Measurements from ENCODE around the gene GPI.
"Not testable (repeated sequence)": the region's sequence is repeated elsewhere in the genome, so short reads cannot be mapped to it uniquely, and the experiment has no call there.

GPI gene

DNA sequence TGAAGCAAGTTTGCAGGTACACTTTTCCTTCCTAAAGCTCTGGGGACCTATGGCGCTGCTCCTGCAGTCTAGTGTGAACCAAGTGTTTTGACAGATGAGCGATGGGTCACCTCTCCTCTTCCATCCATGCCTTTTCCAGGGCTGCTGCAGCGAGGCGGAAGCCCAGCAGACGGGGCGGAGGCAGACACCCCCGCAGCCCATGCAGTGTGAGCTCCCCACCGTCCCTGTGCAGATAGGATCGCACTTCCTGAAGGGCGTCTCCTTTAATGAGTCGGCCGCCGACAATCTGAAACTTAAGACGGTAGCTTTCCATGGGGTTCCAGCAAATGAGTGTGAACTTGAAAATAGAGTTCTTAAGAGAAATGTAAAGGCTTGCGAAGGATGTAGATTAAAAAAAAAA is 37.1 kb upstream of the GPI start:
- no peak for DNase-seq (ENCODE audit: extremely low read depth, low read depth)
- H3K4me3 ChIP-seq (replicated peaks; ENCODE audit: low read depth, low read length), result no peak overlapping the region
- TF ChIP-seq, protein P1, sequence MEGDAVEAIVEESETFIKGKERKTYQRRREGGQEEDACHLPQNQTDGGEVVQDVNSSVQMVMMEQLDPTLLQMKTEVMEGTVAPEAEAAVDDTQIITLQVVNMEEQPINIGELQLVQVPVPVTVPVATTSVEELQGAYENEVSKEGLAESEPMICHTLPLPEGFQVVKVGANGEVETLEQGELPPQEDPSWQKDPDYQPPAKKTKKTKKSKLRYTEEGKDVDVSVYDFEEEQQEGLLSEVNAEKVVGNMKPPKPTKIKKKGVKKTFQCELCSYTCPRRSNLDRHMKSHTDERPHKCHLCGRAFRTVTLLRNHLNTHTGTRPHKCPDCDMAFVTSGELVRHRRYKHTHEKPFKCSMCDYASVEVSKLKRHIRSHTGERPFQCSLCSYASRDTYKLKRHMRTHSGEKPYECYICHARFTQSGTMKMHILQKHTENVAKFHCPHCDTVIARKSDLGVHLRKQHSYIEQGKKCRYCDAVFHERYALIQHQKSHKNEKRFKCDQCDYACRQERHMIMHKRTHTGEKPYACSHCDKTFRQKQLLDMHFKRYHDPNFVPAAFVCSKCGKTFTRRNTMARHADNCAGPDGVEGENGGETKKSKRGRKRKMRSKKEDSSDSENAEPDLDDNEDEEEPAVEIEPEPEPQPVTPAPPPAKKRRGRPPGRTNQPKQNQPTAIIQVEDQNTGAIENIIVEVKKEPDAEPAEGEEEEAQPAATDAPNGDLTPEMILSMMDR (IDR thresholded peaks at IDR 0.05; ENCODE audit: low read depth, low read length, missing control alignments), result no peak

DNA sequence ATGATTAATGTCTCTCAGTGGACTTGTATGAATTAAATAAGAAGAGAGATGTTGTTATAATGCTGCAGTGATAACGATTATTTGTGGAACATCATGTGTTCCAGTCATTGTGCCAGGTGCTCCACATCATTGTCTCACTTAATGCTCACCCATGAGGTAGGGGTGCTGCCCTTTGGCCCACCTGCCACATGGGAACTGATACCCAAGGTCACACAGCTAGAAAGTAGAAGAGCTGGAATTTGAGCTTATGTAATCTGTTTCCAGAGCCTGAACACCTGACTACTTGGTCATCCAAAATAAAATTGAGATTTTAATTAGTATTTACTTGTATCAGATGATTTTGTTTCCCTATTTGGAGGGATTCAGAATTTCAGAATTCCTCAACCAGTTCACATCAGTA is 36.0 kb upstream of the GPI start:
- TF ChIP-seq, protein P1 (IDR thresholded peaks at IDR 0.05; ENCODE audit: low read depth, low read length, missing control alignments), result no peak
- DNase-seq (ENCODE audit: extremely low read depth, low read depth), result no peak
- H3K4me3 ChIP-seq (replicated peaks; ENCODE audit: low read depth, low read length), result no peak overlapping the region

DNA sequence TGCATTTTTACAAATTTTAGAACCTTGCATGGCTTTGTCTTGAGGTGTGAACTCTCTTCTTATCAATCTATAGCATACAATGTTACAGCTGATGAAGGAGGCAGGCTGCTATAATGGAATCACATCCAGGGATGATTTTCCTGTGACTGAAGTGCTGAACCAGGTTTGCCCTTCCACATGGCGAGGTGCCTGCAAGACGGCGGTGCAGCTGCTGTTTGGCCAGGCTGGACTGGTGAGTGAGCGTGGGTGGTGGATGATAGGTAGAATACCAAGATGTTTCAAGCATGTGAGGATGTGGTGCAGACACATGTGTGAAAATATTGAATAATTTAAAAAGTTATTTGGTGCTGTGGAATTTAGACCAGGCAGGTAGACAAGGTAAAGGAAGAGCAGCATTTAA is 34.9 kb upstream of the GPI start:
- H3K4me3 ChIP-seq (replicated peaks; ENCODE audit: low read depth, low read length), result no peak overlapping the region
- DNase-seq (ENCODE audit: extremely low read depth, low read depth), result no peak
- TF ChIP-seq, protein P1 (IDR thresholded peaks at IDR 0.05; ENCODE audit: low read depth, low read length, missing control alignments), result no peak

DNA sequence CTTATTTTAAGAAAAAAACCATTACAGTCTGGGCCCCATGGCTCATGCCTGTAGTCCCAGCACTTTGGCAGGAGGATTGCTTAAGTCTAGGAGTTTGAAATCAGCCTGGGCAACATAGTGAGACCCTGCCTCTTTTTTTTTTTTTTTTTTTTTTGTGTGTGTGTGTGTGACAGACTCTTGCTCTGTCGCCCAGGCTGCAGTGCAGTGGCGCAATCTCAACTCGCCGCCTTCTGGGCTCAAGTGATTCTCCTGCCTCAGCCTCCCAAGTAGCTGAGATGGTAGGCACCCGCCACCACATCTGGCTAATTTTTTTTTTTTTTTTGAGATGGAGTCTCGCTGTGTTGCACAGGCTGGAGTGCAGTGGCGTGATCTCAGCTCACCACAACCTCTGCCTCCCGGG is 34.4 kb upstream of the GPI start:
- not testable (repeated sequence) for DNase-seq (ENCODE audit: extremely low read depth, low read depth); H3K4me3 ChIP-seq (replicated peaks; ENCODE audit: low read depth, low read length)

DNA sequence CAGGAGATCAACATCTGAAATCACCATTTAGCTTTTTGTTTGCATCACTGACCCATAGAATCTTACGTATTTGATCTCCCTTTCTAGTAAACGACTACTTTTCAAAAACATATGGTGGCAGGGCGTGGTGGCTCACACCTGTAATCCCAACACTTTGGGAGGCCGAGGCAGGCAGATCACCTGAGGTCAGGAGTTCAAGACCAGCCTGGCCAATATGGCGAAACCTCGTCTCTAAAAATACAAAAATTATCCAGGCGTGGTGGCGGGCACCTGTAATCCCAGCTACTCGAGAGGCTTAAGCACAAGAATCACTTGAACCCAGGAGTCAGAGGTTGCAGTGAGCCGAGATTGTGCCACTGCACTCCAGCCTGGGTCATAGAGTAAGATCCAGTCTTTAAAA is 33.4 kb upstream of the GPI start:
- not testable (repeated sequence) for H3K4me3 ChIP-seq (replicated peaks; ENCODE audit: low read depth, low read length)

DNA sequence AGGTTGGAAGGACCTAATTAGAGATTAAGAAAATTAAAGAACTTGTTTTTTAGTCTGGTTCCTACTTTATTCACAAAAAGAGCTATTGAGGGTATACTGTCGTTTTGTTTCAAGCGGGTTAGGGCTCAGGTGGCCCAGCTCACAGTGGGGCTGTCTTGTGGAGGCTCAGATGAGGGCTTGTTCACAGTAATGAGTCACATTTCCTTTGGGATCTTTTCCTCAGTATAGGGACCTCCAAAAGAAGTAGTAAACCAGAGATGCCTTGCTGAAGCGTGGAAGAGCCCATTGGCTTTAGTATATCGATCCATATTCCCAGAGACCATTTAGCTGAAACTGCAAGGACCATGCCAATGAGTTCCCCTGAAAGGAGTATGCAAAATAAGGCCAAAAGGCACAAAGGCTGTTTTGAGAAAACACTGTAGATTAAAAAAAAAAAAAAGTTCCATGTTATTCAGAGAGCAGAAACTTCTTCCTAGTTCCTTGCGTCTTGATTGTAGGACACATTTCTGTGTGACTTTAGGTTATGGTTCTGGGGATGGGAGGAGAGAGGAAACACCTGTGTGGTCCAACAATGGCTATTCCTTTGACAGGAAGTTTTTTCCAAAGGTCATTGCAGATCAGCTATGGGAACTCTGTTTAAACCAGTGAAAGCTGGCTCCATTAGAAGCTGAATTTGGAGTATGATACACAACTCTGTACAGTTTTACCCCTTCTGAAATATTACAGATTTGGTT is 32.8 kb upstream of the GPI start:
- no peak for DNase-seq (ENCODE audit: extremely low read depth, low read depth)
- TF ChIP-seq, protein P1 (IDR thresholded peaks at IDR 0.05; ENCODE audit: low read depth, low read length, missing control alignments), result no peak
- no peak overlapping the region for H3K4me3 ChIP-seq (replicated peaks; ENCODE audit: low read depth, low read length)

More for the DNA sequence above, 33.4 kb upstream of the GPI start:
- DNase-seq (ENCODE audit: extremely low read depth, low read depth), result not testable (repeated sequence)

DNA sequence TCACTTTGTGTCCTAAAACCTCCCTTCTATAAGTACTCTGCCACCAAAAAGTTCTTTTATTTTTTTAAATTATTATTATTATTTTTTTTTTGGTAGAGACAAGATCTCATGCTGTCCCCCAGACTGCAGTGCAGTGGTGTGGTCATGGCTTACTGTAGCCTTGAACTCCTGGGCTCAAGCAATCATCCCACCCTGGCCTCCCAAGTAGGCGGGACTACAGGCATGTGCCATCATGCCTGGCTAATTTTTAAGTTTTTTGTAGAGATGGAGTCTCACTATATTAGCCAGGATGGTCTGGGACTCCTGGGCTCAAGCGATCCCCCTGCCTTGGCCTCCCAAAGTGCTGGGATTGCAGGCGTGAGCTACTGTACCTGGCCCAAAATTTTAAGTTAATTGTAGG is 29.1 kb upstream of the GPI start:
- no peak for DNase-seq (ENCODE audit: extremely low read depth, low read depth)
- TF ChIP-seq, protein P1 (IDR thresholded peaks at IDR 0.05; ENCODE audit: low read depth, low read length, missing control alignments), result no peak
- no peak overlapping the region for H3K4me3 ChIP-seq (replicated peaks; ENCODE audit: low read depth, low read length)

DNA sequence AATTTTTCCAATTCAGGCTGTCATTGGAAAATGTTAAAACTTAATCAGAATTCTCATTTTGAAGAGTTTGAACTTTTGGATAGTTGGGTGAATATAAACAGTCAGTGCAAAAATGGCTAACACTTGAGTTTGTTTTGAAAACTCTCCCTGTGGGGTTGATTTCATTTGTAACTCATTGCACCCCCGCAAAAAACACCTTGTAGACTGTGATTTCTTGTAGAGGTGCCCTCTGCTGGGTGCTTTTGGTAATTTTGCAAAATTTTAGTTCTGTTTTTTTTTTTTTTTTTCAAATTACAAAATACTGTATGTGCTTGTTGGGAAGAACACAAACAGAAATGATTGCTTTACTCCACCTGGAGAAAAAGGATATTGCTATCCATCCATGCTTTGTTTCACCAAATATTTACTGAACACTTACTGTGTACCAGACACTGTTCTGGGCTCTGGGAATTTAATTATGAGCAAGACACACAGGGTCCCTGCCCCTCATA is 28.2 kb upstream of the GPI start:
- no peak overlapping the region for H3K4me3 ChIP-seq (replicated peaks; ENCODE audit: low read depth, low read length)
- peak; percentile 15 for DNase-seq (ENCODE audit: extremely low read depth, low read depth)
- TF ChIP-seq, protein P1 (IDR thresholded peaks at IDR 0.05; ENCODE audit: low read depth, low read length, missing control alignments), result peak; percentile 59
